Peyer's patch (tissue), 4 donors: Measurements from ENCODE around the gene CSMD2.

Source experiments
- CTCF ChIP-seq, 6 experiments: fragments of 450-650 bp in 4 of 6; fragments of 200-600 bp in 2 of 6; sonication (generic) in 1 of 6; IDR thresholded peaks; one replicate each; pipeline ENCODE4 v1.5.1; 2017 to 2019; ENCODE audit warnings: antibody characterized with exemption in 6 of 6, mild to moderate bottlenecking in 3 of 6, moderate library complexity in 1 of 6
- POLR2A ChIP-seq, 2 donors: fragments of 450-650 bp; IDR thresholded peaks; one replicate each; pipeline ENCODE4 v1.5.1; 2017; ENCODE audit warnings: antibody characterized with exemption in 2 of 2, mild to moderate bottlenecking in 2 of 2, moderate library complexity in 2 of 2

- no peak for TF ChIP-seq POLR2A (IDR thresholded peaks at IDR 0.05)
- no peak for TF ChIP-seq CTCF (IDR thresholded peaks at IDR 0.05)
Observed at GRCh38 chr1:33895976-33896375, 269.1 kb downstream of the CSMD2 start.
